Measurements from ENCODE around the gene ABRAXAS1. TPM values are rescaled to one million over a fixed set of nuclear protein-coding genes. Genes with fewer than 3 reads are reported as not detected.

The ABRAXAS1 gene
- 4.9 to 9.5 TPM (median 6.2 TPM) in 5 replicates for total RNA-seq (2022; extraction: Qiagen RNA extraction; ENCODE audit: low read depth)

DNA sequence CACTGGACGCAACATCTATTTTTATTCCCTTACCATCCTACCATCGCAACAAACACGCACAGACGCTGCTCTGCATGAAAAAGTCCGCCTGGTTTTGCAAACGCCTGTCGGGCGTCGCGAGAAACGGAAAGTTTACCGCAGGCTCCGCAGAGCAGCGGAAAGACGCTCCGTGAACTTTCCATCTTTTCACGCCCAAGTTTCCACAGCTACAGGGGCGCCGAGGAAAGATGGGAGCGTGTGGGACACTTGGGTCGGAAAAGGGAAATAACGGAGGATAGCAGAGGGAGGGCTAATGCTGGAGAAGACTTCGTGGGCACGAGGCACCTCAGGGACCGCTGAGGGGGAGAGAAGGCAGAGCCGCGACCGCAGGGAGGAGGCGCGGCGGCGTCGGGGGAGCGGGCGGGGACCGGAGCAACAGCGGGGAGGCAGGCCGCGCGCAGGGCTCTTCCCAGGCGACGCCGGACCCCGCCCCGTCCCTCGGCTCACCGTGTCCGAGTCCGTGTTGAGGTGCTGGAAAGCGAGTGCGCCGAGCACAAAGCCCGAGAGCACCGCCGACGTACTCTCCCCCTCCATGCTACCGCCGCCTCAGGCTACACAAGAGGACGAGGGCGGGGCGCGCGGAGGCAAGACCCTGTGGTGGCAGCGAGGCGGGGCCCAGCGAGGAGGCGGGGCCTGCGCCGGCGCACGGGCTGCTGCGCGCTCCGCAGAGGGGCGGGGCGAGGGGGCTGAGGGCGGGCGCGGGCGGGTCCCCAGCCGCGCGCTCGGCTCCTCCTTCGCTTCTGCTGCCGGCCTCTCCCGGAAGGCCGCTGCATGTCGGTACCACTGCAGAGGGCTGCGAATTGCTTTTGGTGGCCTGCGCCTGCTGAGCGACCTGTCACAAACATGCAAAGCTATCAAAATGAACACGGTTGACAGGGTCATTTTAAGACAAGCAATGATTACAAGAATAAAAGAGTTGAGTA lies at the start of gene ABRAXAS1:
TSS of gene ABRAXAS1 (minus strand) at position 601 of the 962 bp plus-strand sequence. CDS start at position 573, 28 bp downstream.

DNA sequence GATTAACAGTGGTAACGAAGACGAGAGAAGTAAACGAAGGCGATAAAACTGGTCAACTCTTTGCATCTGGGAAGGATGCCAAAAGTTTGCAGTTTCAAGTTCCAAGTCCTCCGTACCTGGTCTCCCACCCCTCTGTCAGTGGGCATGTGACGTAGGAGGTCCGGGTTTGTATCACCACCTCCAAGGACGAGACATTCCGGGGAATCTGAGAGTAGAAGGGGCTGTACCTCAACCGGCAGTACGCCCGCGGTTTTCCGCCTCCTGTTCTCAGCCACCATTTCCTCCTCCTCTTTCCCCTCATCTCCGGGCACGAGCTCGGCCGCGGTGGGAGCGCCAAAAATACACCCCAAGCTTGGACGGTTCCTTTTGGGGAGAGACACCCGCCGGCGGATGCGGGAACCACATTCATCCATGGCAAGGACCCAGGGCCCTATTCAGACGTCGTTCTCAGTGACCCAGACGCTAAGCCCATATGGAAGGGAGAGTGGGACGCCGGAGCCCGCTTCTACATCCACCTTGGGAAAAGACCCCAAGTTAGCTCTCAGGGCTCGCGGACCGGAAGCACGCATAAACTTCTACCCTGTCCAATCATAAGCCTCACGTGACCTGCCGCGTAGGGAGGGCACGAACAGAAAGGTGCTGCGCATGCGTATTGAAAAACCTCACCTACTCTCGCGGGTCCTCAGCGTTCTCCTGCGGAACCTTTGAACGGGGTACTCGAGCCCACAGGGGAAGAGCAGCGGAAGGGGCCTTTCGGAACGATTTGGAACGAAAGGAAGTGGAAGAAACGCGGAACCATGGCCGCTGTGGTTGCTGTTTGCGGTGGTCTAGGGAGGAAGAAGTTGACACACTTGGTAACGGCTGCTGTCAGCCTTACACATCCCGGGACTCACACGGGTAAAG lies 29.4 kb downstream of the ABRAXAS1 start, which contains the start of the genes HELQ and MRPS18C:
TSS of gene HELQ (minus strand) at position 543 of the 903 bp plus-strand sequence. CDS start at position 413, 130 bp downstream.
TSS of gene MRPS18C (plus strand) at position 778 of the 903 bp plus-strand sequence. CDS start at position 798, 20 bp downstream.

Other genes with a start within 250 kb of the ABRAXAS1 start
- 16.3 to 20.2 TPM (median 19.6 TPM) in 5 replicates for gene COQ2, start 200.3 kb downstream of the ABRAXAS1 start, total RNA-seq (2022; extraction: Qiagen RNA extraction; ENCODE audit: low read depth)
- gene HPSE, start 150.3 kb downstream of the ABRAXAS1 start, total RNA-seq (2022; extraction: Qiagen RNA extraction; ENCODE audit: low read depth): 1.1 to 1.6 TPM (median 1.3 TPM) in 5 replicates
- gene HELQ, start 29.3 kb downstream of the ABRAXAS1 start, total RNA-seq (2022; extraction: Qiagen RNA extraction; ENCODE audit: low read depth): 4.9 to 6.8 TPM (median 6.0 TPM) in 5 replicates
- gene MRPS18C, start 29.0 kb downstream of the ABRAXAS1 start, total RNA-seq (2022; extraction: Qiagen RNA extraction; ENCODE audit: low read depth): 36.9 to 57.2 TPM (median 45.2 TPM) in 5 replicates
- gene GPAT3, start 51.0 kb upstream of the ABRAXAS1 start, total RNA-seq (2022; extraction: Qiagen RNA extraction; ENCODE audit: low read depth): 44.0 to 49.0 TPM (median 47.2 TPM) in 5 replicates